Osteocyte (in vitro differentiated cells): Measurements from ENCODE around the gene VPS37C. TPM values are rescaled to one million over a fixed set of nuclear protein-coding genes. Genes with fewer than 3 reads are reported as not detected.

Experiments used
- DNase-seq: peaks from one replicate; pipeline ENCODE4 v3.0.0; 2021; ENCODE audit warnings: mixed read lengths; ENCODE audit not compliant: unreplicated experiment; ENCODE audit errors: extremely low spot score
- H3K27ac Mint-ChIP-seq: one replicate; pipeline ENCODE4 v1.8.0; 2021; ENCODE audit warnings: mild to moderate bottlenecking, mixed read lengths; ENCODE audit not compliant: unreplicated experiment
- H3K27me3 Mint-ChIP-seq: one replicate; pipeline ENCODE4 v1.8.0; 2021; ENCODE audit warnings: mixed read lengths; ENCODE audit not compliant: unreplicated experiment
- H3K36me3 Mint-ChIP-seq: one replicate; pipeline ENCODE4 v1.8.0; 2021; ENCODE audit warnings: mixed read lengths; ENCODE audit not compliant: unreplicated experiment
- H3K4me1 Mint-ChIP-seq: one replicate; pipeline ENCODE4 v1.8.0; 2021; ENCODE audit warnings: mixed read lengths; ENCODE audit not compliant: unreplicated experiment
- H3K4me3 Mint-ChIP-seq: one replicate; pipeline ENCODE4 v1.8.0; 2021; ENCODE audit warnings: mild to moderate bottlenecking, moderate library complexity, mixed read lengths; ENCODE audit not compliant: unreplicated experiment
- H3K9me3 Mint-ChIP-seq: one replicate; pipeline ENCODE4 v1.8.0; 2021; ENCODE audit warnings: mixed read lengths; ENCODE audit not compliant: unreplicated experiment
- CTCF ChIP-seq: fragments of 200-600 bp; sonication (generic); IDR thresholded peaks from 2 replicates; pipeline ENCODE4 v1.5.0; 2021; ENCODE audit warnings: antibody characterized with exemption, mild to moderate bottlenecking, moderate library complexity
- total RNA-seq: library from RNA; stranded (reverse); gene quantifications from 2 replicates; pipeline ENCODE4 v1.2.1, GENCODE V29; 2021

Gene VPS37C
- total RNA-seq, 1 donor from 2014 or later: 21.2 TPM

- Mint-ChIP-seq H3K27ac (no peak overlapping the region), H3K4me3 (no peak overlapping the region), H3K36me3 (no peaks in the 10 kb centered on the region), H3K9me3 (no peaks in the 10 kb centered on the region), H3K4me1 (no peaks in the 10 kb centered on the region), H3K27me3 (peaks cover 5% of the 10 kb centered on the region)
- no peak for TF ChIP-seq CTCF
- DNase-seq: no peak
These were observed 45.6 kb downstream of the VPS37C start for GRCh38 chr11:61115498-61116224.

GRCh38 chr11:61114913-61115312 lies 46.3 kb downstream of the VPS37C start:
- Mint-ChIP-seq H3K4me3 (no peak overlapping the region), H3K36me3 (no peaks in the 10 kb centered on the region), H3K4me1 (no peaks in the 10 kb centered on the region), H3K9me3 (no peaks in the 10 kb centered on the region), H3K27me3 (peaks cover 5% of the 10 kb centered on the region), H3K27ac (no peak overlapping the region)
- TF ChIP-seq CTCF: no peak
- no peak for DNase-seq

GRCh38 chr11:61113201-61113600 lies 48.0 kb downstream of the VPS37C start:
- TF ChIP-seq CTCF: no peak
- DNase-seq: no peak
- Mint-ChIP-seq H3K4me3 (no peak overlapping the region), H3K36me3 (no peaks in the 10 kb centered on the region), H3K27me3 (no peaks in the 10 kb centered on the region), H3K27ac (no peak overlapping the region), H3K4me1 (no peaks in the 10 kb centered on the region), H3K9me3 (no peaks in the 10 kb centered on the region)

- Mint-ChIP-seq H3K27ac (no peak overlapping the region), H3K9me3 (no peaks in the 10 kb centered on the region), H3K4me1 (no peaks in the 10 kb centered on the region), H3K27me3 (no peaks in the 10 kb centered on the region), H3K4me3 (no peak overlapping the region), H3K36me3 (no peaks in the 10 kb centered on the region)
- no peak for DNase-seq
- TF ChIP-seq CTCF: no peak
These were observed 48.7 kb downstream of the VPS37C start for GRCh38 chr11:61112575-61112974.

GRCh38 chr11:61111786-61112517 lies 49.3 kb downstream of the VPS37C start:
- H3K4me1 Mint-ChIP-seq: no peaks in the 10 kb centered on the region
- H3K27ac Mint-ChIP-seq: no peak overlapping the region
- H3K4me3 Mint-ChIP-seq: no peak overlapping the region
- no peaks in the 10 kb centered on the region for H3K9me3 Mint-ChIP-seq
- DNase-seq: no peak
- TF ChIP-seq CTCF: no peak
- H3K36me3 Mint-ChIP-seq: no peaks in the 10 kb centered on the region
- peaks cover under 1% of the 10 kb centered on the region for H3K27me3 Mint-ChIP-seq
